HG02840 (cell line): ENCODE measurements around the gene ORAI3.

Experiments used
- ATAC-seq: cut with Tn5 transposase; IDR thresholded peaks from one replicate; pipeline ENCODE4 v1.9.1; 2021; ENCODE audit warnings: mild to moderate bottlenecking, moderate library complexity, moderate number of reproducible peaks; ENCODE audit not compliant: unreplicated experiment, low FRiP score

The ORAI3 gene

DNA sequence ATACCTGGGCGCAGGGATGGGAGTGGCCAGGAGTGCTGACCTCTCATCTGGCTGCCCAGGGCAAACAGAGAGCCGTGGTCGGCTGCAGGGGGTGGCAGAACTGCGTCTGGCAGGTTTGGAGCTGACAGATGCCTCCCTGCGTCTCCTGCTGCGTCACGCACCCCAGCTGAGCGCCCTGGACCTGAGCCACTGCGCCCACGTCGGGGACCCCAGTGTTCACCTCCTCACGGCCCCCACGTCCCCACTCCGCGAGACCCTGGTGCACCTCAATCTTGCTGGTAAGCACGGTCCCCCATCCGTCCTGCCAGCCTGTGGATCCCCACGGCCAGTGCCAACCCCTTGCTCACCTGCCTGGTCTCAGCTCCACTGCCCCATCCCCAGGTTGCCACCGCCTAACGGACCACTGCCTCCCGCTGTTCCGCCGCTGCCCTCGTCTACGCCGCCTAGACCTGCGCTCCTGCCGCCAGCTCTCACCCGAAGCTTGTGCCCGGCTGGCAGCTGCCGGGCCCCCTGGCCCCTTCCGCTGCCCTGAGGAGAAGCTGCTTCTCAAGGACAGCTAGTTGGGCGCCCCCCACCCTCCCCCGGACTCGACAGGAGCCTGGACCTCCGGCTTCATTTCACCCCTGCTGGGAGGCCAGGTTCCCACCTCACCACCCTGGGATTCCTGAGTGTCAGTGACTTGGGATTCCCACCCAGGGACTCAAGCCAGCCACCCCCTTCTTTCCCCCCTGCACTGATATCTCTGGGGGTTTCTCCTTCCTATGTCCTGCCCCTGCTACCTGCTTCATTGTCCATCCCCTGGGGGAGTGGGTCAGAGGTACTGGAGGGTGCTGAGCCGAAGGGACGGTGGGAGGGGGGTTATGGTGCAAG is 2.0 kb upstream of the ORAI3 start:
- no peak for ATAC-seq

DNA sequence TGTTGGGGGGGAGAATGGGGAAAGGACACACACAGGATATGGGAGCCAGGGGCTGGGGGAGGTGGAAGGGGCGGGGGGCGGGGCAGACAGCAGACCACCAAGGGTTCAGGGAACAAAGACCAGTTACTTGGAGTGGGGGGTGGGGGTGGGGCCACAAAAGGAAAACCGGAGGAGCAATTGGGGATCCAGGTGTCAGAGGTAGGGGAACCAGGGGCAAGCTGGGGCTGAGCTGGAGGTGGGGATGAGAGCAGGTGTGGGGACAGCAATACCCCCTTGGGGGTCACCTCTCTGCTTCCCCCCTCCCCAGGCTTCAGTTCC is 1.4 kb upstream of the ORAI3 start:
- ATAC-seq: no peak

DNA sequence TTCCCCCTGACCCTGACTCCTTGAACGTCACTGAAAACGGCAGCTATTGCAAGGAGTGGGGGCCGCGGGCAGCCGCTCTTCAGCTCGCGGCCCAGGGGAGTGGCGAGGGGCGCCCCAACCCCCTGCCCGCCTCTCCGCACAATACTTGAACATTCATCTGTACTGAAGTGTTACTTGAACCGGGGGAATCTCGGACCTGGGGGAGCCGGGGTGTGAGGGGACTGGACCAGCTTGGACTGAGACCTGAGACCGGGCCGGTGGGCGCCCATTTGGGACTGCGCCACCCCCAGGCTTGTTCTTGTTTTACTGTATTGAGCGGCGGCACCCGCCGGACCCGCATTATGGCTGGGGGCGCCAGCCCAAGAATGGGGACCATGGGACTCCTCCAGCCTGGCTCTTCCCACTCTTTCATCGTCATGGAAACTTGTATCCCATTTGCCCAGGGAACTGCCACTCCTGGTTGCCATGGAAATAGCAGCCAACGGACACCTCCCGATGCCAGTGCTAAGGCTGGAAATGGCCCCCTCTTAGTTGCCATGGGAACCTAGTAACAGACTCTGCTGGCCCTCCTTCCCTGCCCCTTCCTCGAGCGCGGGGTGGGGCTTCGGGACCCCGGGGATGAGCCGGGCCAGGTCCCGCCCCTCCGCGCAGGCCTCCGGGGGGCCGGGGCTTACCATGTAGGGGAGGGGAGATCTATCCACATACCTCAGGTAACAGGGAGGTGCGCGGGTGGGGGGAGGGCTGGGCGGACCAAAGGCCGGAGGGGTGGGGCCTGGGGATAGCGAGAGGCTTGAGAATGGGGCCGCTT is 805 bp upstream of the ORAI3 start:
- no peak for ATAC-seq

GRCh38 chr16:30949650-30950515 is 1.0 kb downstream of the ORAI3 start:
- no peak for ATAC-seq

DNA sequence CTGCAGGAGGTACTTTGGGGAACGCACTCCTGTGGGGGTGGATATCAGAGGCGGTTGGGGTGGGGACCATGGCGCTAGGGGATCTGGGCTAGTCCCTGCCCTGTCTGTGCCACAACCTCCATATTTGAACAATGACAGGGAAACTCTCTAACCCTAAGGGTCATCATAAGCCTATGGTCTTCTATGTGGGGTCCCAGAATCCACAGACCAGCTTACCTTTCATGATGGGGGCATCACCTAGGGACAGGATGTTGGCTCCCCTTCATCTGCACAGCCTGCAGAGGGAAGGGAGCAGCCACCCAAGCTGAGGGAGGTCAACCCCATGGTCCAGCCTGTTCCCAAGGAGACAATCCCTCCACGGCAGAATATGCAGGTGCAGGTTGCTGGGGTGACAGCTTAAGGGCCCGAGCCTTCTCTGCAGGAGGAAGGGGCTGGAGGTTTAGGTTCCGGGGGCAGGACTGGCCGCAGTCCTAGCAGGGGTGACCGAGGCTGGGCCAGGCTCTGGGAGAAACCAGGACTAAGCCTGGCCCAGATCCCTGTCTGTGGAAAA is 1.7 kb downstream of the ORAI3 start:
- no peak for ATAC-seq

DNA sequence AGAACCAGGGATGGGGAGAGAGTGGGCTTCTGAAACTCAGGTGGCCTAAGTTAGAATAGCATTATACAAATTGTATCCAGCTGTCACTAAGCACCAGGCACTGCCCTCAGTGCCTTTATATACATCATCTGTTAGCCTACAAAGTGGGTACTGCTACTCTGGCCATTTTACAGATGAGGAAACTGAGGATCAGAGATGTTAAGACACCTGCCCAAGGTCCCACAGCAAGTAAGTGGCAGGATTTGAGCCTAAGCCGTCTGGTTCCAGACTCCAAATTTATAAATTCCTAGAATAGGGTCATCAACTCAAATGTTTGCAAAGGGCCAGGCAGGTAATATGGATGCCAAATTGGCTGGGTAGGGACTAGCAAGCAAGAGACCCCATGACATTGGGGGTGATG is 2.3 kb downstream of the ORAI3 start:
- no peak for ATAC-seq

GRCh38 chr16:30951750-30952149 is 2.9 kb downstream of the ORAI3 start:
- ATAC-seq: no peak

- ATAC-seq: no peak
These were observed 4.2 kb downstream of the ORAI3 start for GRCh38 chr16:30953111-30953510.

DNA sequence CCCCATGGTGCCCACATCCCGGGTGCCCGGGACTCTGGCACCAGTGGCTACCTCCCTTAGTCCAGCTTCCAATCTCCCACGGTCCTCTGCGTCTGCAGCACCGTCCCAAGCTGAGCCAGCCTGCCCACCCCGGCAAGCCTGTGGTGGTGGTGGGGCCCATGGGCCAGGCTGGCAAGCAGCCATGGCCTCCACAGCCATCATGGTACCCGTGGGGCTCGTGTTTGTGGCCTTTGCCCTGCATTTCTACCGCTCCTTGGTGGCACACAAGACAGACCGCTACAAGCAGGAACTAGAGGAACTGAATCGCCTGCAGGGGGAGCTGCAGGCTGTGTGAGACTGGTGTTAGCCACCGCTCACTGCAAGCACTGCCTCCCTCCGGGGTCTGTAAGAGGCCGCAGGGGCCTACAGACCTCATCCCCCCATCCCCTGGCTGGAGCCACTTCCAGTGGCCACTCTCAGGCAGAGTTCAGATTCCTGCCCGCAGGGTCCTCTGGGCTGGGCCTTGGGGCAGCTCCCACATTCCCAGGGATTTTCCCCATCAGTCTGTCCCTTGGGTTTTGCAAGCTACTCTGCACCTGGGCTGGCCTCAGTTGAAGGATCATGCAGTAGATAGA is 4.8 kb downstream of the ORAI3 start:
- ATAC-seq: no peak

DNA sequence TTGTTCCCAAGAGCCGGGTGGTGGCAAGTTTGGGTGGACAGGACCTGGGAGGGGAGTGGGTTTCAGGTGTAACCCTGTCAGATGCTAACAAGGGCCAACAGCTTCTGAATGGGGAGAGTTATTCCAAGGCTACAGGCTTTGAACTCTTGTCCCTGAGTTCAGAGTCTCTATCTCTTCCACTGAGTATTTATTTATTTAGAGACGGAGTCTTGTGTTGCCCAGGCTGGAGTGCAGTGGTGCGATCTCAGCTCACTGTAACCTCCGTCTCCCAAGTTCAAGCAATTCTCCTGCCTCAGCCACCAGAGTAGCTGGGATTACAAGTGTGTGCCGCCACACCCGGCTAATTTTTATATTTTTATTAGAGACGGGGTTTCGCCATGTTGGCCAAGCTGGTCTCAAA is 6.1 kb downstream of the ORAI3 start:
- ATAC-seq: no peak

GRCh38 chr16:30956601-30957455 is 8.0 kb downstream of the ORAI3 start:
- ATAC-seq: peak; percentile 40

DNA sequence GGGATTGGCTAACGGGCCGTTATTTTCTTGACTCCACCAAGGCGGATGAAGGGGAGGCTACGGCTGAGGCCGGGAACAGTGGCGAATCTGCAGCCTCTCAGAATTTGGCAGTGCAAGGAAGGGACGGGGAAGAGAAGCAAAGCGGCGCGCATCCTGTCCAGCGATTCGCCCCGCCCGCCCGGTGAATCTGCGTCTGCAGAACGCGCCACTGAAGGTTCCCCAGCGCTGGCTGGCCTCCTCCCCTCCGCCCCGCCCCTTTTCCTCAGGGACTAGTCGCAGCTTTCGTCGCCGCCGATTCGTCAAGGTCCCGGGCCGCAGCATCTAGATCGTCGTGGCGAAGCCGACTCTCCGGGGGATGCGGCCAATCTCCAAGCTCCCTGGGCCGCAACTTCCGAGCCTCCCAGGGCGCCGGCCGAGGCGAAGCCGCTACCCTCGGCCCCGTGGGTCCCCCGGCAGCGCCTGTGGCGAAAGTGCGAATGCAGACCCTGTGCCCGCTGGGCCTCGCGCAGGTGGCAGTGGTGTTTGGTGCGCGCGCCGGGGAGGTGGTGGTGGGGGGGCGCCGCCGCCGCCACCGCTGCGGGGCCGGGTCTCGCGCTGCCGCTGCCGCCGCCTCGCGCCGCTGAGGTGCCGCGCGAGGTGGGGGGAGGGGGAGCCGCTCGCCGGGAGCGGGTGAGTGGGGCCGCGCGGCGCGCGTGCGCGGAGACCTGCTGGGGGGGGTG is 8.7 kb downstream of the ORAI3 start, which contains the start of gene SETD1A:
Gene SETD1A (plus strand): TSS at position 299 of the 719 bp plus-strand sequence. CDS start 978 bp downstream, outside the sequence.
- ATAC-seq: peak; percentile 68

DNA sequence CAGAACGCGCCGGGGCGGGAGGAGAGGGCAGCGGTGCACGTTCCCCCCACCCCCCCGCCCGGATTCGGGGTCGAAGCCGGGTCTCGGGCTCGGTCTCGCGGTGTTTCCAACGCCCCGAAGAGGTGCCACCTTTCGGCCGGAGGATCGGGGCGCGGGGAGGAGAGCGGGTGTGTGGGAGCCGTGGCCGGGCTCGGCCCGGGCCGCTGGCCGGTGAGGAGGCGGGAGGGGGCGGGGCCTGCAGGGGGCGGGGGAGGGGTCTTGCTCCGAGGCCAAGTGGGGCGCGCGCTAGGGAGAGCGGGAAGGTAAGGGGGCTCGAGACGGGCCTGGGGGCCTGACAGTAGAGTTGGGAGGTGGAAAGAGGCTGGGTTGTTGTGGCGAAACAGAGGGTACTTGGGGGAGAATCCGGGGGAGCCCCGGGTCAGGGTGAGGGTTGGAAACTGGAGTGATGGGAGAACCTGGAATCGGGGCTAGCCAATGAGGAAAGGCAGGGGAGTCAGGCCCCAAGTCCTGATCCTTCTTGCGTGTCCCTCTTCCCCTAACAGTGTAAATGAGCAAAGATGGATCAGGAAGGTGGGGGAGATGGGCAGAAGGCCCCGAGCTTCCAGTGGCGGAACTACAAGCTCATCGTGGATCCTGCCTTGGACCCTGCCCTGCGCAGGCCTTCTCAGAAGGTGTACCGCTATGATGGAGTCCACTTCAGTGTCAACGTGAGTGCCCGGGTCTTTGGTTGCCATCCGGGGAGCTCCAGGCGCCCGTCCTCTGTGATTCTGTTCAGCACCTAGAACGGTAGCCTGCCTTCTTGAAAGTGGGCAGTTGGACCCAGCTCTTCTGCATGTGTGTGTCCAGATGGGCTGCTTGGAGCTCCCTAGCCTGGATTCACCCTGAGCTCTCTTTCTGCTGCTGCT is 9.6 kb downstream of the ORAI3 start:
- peak; percentile 22 for ATAC-seq

- ATAC-seq: no peak
These were observed 12.5 kb downstream of the ORAI3 start for GRCh38 chr16:30961384-30961783.

GRCh38 chr16:30963925-30964511 is 15.2 kb downstream of the ORAI3 start:
- ATAC-seq: no peak

GRCh38 chr16:30964574-30965226 is 15.8 kb downstream of the ORAI3 start:
- no peak for ATAC-seq

GRCh38 chr16:30965436-30965835 is 16.6 kb downstream of the ORAI3 start:
- ATAC-seq: no peak
